Progenitor cell of endocrine pancreas (in vitro differentiated cells): ENCODE results near the gene ZNF80. TPM values are rescaled to one million over a fixed set of nuclear protein-coding genes. Genes with fewer than 3 reads are reported as not detected.

Experiments used
- DNase-seq: peaks from one replicate; pipeline ENCODE4 v3.0.0; 2021; ENCODE audit warnings: low spot score; ENCODE audit not compliant: unreplicated experiment
- H3K27ac Mint-ChIP-seq: 2 replicates; pipeline ENCODE4 v1.8.0; 2021; ENCODE audit warnings: mild to moderate bottlenecking, moderate library complexity, mixed read lengths
- H3K27me3 Mint-ChIP-seq: 2 replicates; pipeline ENCODE4 v1.8.0; 2021; ENCODE audit warnings: mixed read lengths
- H3K36me3 Mint-ChIP-seq: 2 replicates; pipeline ENCODE4 v1.8.0; 2022; ENCODE audit warnings: mixed read lengths; ENCODE audit not compliant: insufficient read depth
- H3K4me1 Mint-ChIP-seq: 2 replicates; pipeline ENCODE4 v1.8.0; 2021; ENCODE audit warnings: low read depth, mixed read lengths
- H3K4me3 Mint-ChIP-seq: 2 replicates; pipeline ENCODE4 v1.8.0; 2021; ENCODE audit warnings: low read depth, mild to moderate bottlenecking, moderate library complexity, mixed read lengths
- H3K9me3 Mint-ChIP-seq: 2 replicates; pipeline ENCODE4 v1.8.0; 2021; ENCODE audit warnings: low read depth, mixed read lengths
- total RNA-seq: library from RNA; stranded (reverse); gene quantifications from 2 replicates; pipeline ENCODE4 v1.2.1, GENCODE V29; 2021
- TF ChIP-seq, protein P1 (sequence below): fragments of 200-600 bp; sonication (generic); IDR thresholded peaks from one replicate; pipeline ENCODE4 v1.5.0; 2021; ENCODE audit warnings: antibody characterized with exemption, mild to moderate bottlenecking; ENCODE audit not compliant: unreplicated experiment

ZNF80 gene
- total RNA-seq, 1 donor from 2014 or later, result not detected

DNA sequence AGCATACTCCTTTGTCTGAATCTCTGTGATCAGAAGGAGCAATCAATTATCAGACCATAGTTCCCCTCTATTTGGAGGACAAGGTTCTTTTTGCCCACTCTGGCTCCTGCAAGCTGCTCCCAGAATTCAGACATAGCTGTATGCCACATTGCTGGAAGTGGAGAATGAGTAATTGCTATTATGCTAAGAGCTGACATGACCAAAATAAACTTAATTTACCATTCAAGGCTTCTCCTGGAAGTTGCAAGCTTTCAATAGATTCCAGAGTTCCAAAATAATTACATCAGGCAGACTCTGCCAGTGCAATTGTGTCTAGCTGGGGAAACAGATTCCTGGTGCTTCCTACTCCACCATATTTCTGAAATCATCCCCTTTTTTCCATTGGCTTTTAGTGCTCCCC is 50.9 kb downstream of the ZNF80 start:
- H3K27ac Mint-ChIP-seq, result no peak overlapping the region
- no peaks in the 10 kb centered on the region for H3K27me3 Mint-ChIP-seq
- no peak for DNase-seq
- H3K36me3 Mint-ChIP-seq, result no peaks in the 10 kb centered on the region
- H3K4me1 Mint-ChIP-seq, result no peaks in the 10 kb centered on the region
- TF ChIP-seq, protein P1, sequence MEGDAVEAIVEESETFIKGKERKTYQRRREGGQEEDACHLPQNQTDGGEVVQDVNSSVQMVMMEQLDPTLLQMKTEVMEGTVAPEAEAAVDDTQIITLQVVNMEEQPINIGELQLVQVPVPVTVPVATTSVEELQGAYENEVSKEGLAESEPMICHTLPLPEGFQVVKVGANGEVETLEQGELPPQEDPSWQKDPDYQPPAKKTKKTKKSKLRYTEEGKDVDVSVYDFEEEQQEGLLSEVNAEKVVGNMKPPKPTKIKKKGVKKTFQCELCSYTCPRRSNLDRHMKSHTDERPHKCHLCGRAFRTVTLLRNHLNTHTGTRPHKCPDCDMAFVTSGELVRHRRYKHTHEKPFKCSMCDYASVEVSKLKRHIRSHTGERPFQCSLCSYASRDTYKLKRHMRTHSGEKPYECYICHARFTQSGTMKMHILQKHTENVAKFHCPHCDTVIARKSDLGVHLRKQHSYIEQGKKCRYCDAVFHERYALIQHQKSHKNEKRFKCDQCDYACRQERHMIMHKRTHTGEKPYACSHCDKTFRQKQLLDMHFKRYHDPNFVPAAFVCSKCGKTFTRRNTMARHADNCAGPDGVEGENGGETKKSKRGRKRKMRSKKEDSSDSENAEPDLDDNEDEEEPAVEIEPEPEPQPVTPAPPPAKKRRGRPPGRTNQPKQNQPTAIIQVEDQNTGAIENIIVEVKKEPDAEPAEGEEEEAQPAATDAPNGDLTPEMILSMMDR, result no peak
- H3K4me3 Mint-ChIP-seq, result no peak overlapping the region
- peaks cover 7% of the 10 kb centered on the region for H3K9me3 Mint-ChIP-seq

Other genes starting within 250 kb of the ZNF80 start
- gene CCDC191, start 181.1 kb downstream of the ZNF80 start, total RNA-seq, result 15.6 and 15.9 TPM in 2 replicates
- gene QTRT2, start 180.8 kb downstream of the ZNF80 start, total RNA-seq, result 35.9 and 39.8 TPM in 2 replicates
- not detected in 2 replicates for gene DRD3, start 58.5 kb downstream of the ZNF80 start, total RNA-seq
- not detected in 2 replicates for gene TIGIT, start 56.5 kb upstream of the ZNF80 start, total RNA-seq